ENCODE measurements around the gene PCDHA10.
"Not testable (repeated sequence)": the region's sequence is repeated elsewhere in the genome, so short reads cannot be mapped to it uniquely, and the experiment has no call there.

PCDHA10 gene, protein sequence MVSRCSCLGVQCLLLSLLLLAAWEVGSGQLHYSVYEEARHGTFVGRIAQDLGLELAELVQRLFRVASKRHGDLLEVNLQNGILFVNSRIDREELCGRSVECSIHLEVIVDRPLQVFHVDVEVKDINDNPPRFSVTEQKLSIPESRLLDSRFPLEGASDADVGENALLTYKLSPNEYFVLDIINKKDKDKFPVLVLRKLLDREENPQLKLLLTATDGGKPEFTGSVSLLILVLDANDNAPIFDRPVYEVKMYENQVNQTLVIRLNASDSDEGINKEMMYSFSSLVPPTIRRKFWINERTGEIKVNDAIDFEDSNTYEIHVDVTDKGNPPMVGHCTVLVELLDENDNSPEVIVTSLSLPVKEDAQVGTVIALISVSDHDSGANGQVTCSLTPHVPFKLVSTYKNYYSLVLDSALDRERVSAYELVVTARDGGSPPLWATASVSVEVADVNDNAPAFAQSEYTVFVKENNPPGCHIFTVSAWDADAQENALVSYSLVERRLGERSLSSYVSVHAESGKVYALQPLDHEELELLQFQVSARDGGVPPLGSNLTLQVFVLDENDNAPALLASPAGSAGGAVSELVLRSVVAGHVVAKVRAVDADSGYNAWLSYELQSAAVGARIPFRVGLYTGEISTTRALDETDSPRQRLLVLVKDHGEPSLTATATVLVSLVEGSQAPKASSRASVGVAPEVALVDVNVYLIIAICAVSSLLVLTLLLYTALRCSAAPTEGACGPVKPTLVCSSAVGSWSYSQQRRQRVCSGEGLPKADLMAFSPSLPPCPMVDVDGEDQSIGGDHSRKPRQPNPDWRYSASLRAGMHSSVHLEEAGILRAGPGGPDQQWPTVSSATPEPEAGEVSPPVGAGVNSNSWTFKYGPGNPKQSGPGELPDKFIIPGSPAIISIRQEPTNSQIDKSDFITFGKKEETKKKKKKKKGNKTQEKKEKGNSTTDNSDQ

GRCh38 chr5:140855772-140856674, at the start of gene PCDHA10:
TSS of gene PCDHA10 (plus strand) at chr5:140855897. CDS start at chr5:140856049, 152 bp downstream.
- no peak for DNase-seq (ENCODE audit: low read depth in 2 of 2)

- DNase-seq (ENCODE audit: low read depth in 2 of 2): peak in 1 of 2 donors; percentile 14
Observed at GRCh38 chr5:140806834-140807775, 48.6 kb upstream of the PCDHA10 start, which contains the start of gene PCDHA4. TSS of gene PCDHA4 (plus strand) at chr5:140807068.

GRCh38 chr5:140808241-140808888, 47.3 kb upstream of the PCDHA10 start:
- not testable (repeated sequence) for DNase-seq (ENCODE audit: low read depth in 2 of 2)

GRCh38 chr5:140808889-140809291, 46.8 kb upstream of the PCDHA10 start:
- DNase-seq (ENCODE audit: low read depth in 2 of 2): no peak

- DNase-seq (ENCODE audit: low read depth in 2 of 2): peak in 1 of 2 donors; percentile 16
Observed at GRCh38 chr5:140821375-140822280, 34.1 kb upstream of the PCDHA10 start, which contains the start of gene PCDHA5. TSS of gene PCDHA5 (plus strand) at chr5:140821613.

- DNase-seq (ENCODE audit: low read depth in 2 of 2): no peak
Observed at GRCh38 chr5:140822281-140822629, 33.4 kb upstream of the PCDHA10 start.

DNA sequence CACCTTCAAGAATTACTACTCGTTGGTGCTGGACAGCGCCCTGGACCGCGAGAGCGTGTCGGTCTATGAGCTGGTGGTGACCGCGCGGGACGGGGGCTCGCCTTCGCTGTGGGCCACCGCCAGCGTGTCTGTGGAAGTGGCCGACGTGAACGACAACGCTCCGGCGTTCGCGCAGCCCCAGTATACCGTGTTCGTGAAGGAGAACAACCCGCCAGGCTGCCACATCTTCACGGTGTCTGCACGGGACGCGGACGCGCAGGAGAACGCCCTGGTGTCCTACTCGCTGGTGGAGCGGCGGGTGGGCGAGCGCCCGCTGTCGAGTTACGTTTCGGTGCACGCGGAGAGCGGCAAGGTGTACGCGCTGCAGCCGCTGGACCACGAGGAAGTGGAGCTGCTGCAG, 32.7 kb upstream of the PCDHA10 start:
- DNase-seq (ENCODE audit: low read depth in 2 of 2): not testable (repeated sequence)

- no peak for DNase-seq (ENCODE audit: low read depth in 2 of 2)
Observed at GRCh38 chr5:140823475-140823874, 32.2 kb upstream of the PCDHA10 start.

DNA sequence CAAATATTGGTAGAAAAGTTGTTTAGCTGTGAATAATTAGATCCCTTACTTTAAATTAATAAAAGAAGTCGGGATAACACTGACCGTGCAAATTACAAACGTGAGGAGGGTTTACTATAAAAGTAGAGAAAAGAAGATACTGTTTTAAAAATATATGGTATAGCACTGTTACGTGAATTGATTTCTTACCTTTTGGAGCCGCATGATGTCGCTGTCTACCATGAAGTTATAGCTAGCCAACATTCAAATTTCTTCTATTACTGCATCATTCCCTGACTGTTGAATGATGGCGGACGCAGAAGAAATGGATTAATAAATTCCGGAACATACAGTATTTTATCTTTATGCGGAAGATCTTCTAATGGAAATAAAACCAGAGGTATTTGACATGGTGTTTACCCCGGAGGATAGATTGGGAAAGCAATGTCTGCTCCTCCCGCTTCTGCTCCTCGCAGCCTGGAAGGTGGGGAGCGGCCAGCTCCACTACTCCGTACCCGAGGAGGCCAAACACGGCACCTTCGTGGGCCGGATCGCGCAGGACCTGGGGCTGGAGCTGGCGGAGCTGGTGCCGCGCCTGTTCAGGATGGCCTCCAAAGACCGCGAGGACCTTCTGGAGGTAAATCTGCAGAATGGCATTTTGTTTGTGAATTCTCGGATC, 27.9 kb upstream of the PCDHA10 start, which contains the start of gene PCDHA6:
Gene PCDHA6 (plus strand): TSS at position 257 of the 658 bp plus-strand sequence. CDS start 132 bp downstream, at position 389.
- DNase-seq (ENCODE audit: low read depth in 2 of 2): no peak

- DNase-seq (ENCODE audit: low read depth in 2 of 2): no peak
Observed at GRCh38 chr5:140828362-140828737, 27.3 kb upstream of the PCDHA10 start.

- DNase-seq (ENCODE audit: low read depth in 2 of 2): not testable (repeated sequence)
Observed at GRCh38 chr5:140829511-140830501, 25.9 kb upstream of the PCDHA10 start.

GRCh38 chr5:140833993-140834392, 21.7 kb upstream of the PCDHA10 start, which contains the start of gene PCDHA7:
TSS of gene PCDHA7 (plus strand) at chr5:140834269. CDS start at chr5:140834384, 115 bp downstream.
- no peak for DNase-seq (ENCODE audit: low read depth in 2 of 2)

DNA sequence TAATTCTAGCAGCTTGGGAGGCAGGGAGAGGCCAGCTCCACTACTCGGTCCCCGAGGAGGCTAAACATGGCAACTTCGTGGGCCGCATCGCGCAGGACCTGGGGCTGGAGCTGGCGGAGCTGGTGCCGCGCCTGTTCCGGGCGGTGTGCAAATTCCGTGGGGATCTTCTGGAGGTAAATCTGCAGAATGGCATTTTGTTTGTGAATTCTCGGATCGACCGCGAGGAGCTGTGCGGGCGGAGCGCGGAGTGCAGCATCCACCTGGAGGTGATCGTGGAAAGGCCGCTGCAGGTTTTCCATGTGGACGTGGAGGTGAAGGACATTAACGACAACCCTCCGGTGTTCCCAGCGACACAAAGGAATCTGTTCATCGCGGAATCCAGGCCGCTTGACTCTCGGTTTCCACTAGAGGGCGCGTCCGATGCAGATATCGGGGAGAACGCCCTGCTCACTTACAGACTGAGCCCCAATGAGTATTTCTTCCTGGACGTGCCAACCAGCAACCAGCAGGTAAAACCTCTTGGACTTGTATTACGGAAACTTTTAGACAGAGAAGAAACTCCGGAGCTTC, 21.2 kb upstream of the PCDHA10 start:
- DNase-seq (ENCODE audit: low read depth in 2 of 2): not testable (repeated sequence)

- DNase-seq (ENCODE audit: low read depth in 2 of 2): no peak
Observed at GRCh38 chr5:140835622-140836510, 19.8 kb upstream of the PCDHA10 start.
